Body of pancreas (tissue), 4 donors: Measurements from ENCODE around the gene TNRC18.

Experiments
- CTCF ChIP-seq, 7 experiments: fragments of 450-650 bp in 4 of 7; fragments of 200-600 bp in 3 of 7; sonication (generic) in 3 of 7; IDR thresholded peaks; one replicate each; pipeline ENCODE4 v1.5.1; 2016 to 2019; ENCODE audit warnings: antibody characterized with exemption in 7 of 7
- POLR2A ChIP-seq, 3 donors: fragments of 450-650 bp; IDR thresholded peaks; one replicate each; pipeline ENCODE4 v1.6.1; 2016; ENCODE audit warnings: antibody characterized with exemption in 3 of 3, mild to moderate bottlenecking in 2 of 3

- no peak for TF ChIP-seq POLR2A (IDR thresholded peaks at IDR 0.05)
- TF ChIP-seq CTCF (IDR thresholded peaks at IDR 0.05): no peak
Observed at GRCh38 chr7:5296015-5296610, 127.5 kb downstream of the TNRC18 start.
